MM.1S (cell line): ENCODE results near the gene ARL6IP5.

Experiments used
- DNase-seq: peaks from one replicate; pipeline ENCODE4 v3.0.0-alpha.2; 2015
- H2AFZ ChIP-seq: fragments of 300-600 bp; sonication (generic); 2 replicates; pipeline ENCODE4 v1.6.0; 2016; ENCODE audit warnings: antibody characterized with exemption, low read length
- H3F3A ChIP-seq: fragments of 300-600 bp; sonication (generic); 2 replicates; pipeline ENCODE4 v1.6.1; 2016; ENCODE audit warnings: mild to moderate bottlenecking, antibody characterized with exemption, low read length, moderate library complexity, mixed read lengths; ENCODE audit not compliant: insufficient read depth
- H3K27ac ChIP-seq: fragments of 300-600 bp; sonication (generic); 2 replicates; pipeline ENCODE4 v1.5.1; 2016; ENCODE audit warnings: mild to moderate bottlenecking, low read length
- H3K27me3 ChIP-seq: fragments of 300-600 bp; sonication (generic); replicated peaks from 2 replicates; pipeline ENCODE4 v1.6.0; 2016; ENCODE audit warnings: low read length; ENCODE audit not compliant: insufficient read depth
- H3K36me3 ChIP-seq: fragments of 300-600 bp; sonication (generic); replicated peaks from 2 replicates; pipeline ENCODE4 v1.6.1; 2016; ENCODE audit warnings: mild to moderate bottlenecking, low read length, mixed read lengths; ENCODE audit not compliant: insufficient read depth
- H3K4me1 ChIP-seq: fragments of 300-600 bp; sonication (generic); 2 replicates; pipeline ENCODE4 v1.6.1; 2016; ENCODE audit warnings: low read length, mixed read lengths
- H3K4me2 ChIP-seq: fragments of 300-600 bp; sonication (generic); 2 replicates; pipeline ENCODE4 v1.6.0; 2016; ENCODE audit warnings: low read depth, low read length
- H3K4me3 ChIP-seq: fragments of 300-600 bp; sonication (generic); 2 replicates; pipeline ENCODE4 v1.5.1; 2016; ENCODE audit warnings: low read length, mixed read lengths
- H3K79me2 ChIP-seq: fragments of 300-600 bp; sonication (generic); 2 replicates; pipeline ENCODE4 v1.6.1; 2016; ENCODE audit warnings: mixed run types, low read length, mixed read lengths
- H3K9ac ChIP-seq: fragments of 300-600 bp; sonication (generic); 2 replicates; pipeline ENCODE4 v1.6.1; 2016; ENCODE audit warnings: low read length, mixed read lengths
- H3K9me2 ChIP-seq: fragments of 300-600 bp; sonication (generic); replicated peaks from 2 replicates; pipeline ENCODE4 v1.6.1; 2016; ENCODE audit warnings: mild to moderate bottlenecking, low read length, mixed read lengths; ENCODE audit not compliant: insufficient read depth
- H3K9me3 ChIP-seq: fragments of 300-600 bp; sonication (generic); replicated peaks from 2 replicates; pipeline ENCODE4 v1.6.1; 2016; ENCODE audit warnings: mild to moderate bottlenecking, low read length, mixed read lengths; ENCODE audit not compliant: insufficient read depth
- H4K20me1 ChIP-seq: fragments of 300-600 bp; sonication (generic); 2 replicates; pipeline ENCODE4 v1.6.1; 2016; ENCODE audit warnings: mild to moderate bottlenecking, low read length, moderate library complexity, mixed read lengths; ENCODE audit not compliant: insufficient read depth
- EZH2 ChIP-seq: fragments of 300-600 bp; sonication (generic); optimal IDR thresholded peaks from 2 replicates; pipeline ENCODE3; 2017; ENCODE audit warnings: low read depth, mild to moderate bottlenecking, antibody characterized with exemption, low read length, mixed read lengths
- EZH2phosphoT487 ChIP-seq: fragments of 300-600 bp; sonication (generic); IDR thresholded peaks from 2 replicates; pipeline ENCODE4 v1.6.1; 2018; ENCODE audit warnings: antibody characterized with exemption, low read length
- TF ChIP-seq, protein P1 (sequence below): fragments of 300-600 bp; sonication (generic); IDR thresholded peaks from 2 replicates; pipeline ENCODE4 v1.5.1; 2016; ENCODE audit warnings: antibody characterized with exemption, low read length, mixed read lengths

ARL6IP5 gene

DNA sequence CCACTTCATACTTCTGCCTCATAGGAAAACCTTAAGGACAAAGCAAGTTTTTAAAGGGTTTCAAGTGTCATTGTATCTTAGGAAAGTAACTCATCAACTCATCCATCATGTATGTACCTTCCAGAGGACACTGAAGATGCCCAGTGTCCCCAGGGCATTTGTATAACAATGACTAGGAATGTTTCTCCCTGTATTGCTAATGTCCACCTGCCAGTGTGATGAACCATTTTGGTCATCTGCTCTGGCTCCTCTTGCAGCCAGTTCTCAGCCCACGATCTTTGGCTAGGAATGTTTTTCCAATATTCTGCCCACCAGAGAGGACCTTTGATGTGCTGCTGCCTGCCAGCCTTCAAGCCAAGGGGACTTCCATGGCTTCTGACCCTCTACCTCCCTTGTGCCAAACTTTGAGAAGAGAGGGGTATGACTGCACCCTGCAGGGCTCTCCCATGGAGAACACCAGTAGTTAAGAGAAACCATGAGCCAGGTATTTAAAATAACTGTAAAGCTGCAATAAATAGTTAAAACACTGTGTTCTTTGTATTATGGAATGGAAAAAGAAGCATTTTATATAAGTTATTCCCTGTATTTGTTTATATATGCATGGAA lies 26.3 kb downstream of the ARL6IP5 start:
- H3K27ac ChIP-seq, result no peak overlapping the region
- no peak for DNase-seq
- TF ChIP-seq, protein P1, sequence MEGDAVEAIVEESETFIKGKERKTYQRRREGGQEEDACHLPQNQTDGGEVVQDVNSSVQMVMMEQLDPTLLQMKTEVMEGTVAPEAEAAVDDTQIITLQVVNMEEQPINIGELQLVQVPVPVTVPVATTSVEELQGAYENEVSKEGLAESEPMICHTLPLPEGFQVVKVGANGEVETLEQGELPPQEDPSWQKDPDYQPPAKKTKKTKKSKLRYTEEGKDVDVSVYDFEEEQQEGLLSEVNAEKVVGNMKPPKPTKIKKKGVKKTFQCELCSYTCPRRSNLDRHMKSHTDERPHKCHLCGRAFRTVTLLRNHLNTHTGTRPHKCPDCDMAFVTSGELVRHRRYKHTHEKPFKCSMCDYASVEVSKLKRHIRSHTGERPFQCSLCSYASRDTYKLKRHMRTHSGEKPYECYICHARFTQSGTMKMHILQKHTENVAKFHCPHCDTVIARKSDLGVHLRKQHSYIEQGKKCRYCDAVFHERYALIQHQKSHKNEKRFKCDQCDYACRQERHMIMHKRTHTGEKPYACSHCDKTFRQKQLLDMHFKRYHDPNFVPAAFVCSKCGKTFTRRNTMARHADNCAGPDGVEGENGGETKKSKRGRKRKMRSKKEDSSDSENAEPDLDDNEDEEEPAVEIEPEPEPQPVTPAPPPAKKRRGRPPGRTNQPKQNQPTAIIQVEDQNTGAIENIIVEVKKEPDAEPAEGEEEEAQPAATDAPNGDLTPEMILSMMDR, result no peak
- TF ChIP-seq EZH2phosphoT487 (no peak), EZH2 (no peak)
- peaks cover 4% of the 10 kb centered on the region for H3K79me2 ChIP-seq
- no peaks in the 10 kb centered on the region for H3K27me3 ChIP-seq
- H3K9me2 ChIP-seq, result no peaks in the 10 kb centered on the region
- no peaks in the 10 kb centered on the region for H3K9me3 ChIP-seq
- no peak overlapping the region for H3K4me3 ChIP-seq
- no peaks in the 10 kb centered on the region for H3K36me3 ChIP-seq
- H3K4me1 ChIP-seq, result peaks cover 18% of the 10 kb centered on the region
- H3K9ac ChIP-seq, result no peak overlapping the region
- no peak overlapping the region for H3K4me2 ChIP-seq
- H3F3A ChIP-seq, result 0 out of 2 replicates have a peak, but pooled peaks cover 4% of the 10 kb centered on the region
- H4K20me1 ChIP-seq, result no peaks in the 10 kb centered on the region
- H2AFZ ChIP-seq, result no peak overlapping the region

DNA sequence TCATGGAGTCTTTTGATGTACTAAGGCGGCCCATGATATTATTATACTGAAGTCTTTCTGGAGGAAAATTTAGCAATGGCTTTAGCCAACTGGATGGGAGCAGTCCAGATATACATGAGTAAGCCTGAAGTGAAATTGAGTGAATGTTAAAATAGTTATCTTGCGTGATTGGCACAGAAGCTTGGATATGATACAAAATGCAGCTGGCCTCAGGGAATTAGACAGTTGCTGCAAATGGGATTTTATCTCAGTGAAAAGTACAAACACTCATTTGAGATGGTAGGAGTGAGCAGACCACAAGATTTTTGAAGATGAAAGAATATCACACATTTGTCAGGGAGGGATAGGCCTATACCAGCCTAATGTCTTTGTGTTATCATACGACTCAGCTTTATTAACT lies 28.8 kb downstream of the ARL6IP5 start:
- Histone ChIP-seq H3K4me3 (no peak overlapping the region), H3K36me3 (no peaks in the 10 kb centered on the region), H3F3A (0 out of 2 replicates have a peak, but pooled peaks cover 5% of the 10 kb centered on the region), H3K27me3 (no peaks in the 10 kb centered on the region), H4K20me1 (no peaks in the 10 kb centered on the region), H3K27ac (no peak overlapping the region), H3K4me1 (peaks cover 25% of the 10 kb centered on the region), H3K9me3 (no peaks in the 10 kb centered on the region), H3K4me2 (no peak overlapping the region), H3K79me2 (no peaks in the 10 kb centered on the region), H3K9me2 (no peaks in the 10 kb centered on the region), H3K9ac (no peak overlapping the region), H2AFZ (no peak overlapping the region)
- DNase-seq, result no peak
- TF ChIP-seq EZH2 (no peak), EZH2phosphoT487 (no peak)
- TF ChIP-seq, protein P1, result no peak

DNA sequence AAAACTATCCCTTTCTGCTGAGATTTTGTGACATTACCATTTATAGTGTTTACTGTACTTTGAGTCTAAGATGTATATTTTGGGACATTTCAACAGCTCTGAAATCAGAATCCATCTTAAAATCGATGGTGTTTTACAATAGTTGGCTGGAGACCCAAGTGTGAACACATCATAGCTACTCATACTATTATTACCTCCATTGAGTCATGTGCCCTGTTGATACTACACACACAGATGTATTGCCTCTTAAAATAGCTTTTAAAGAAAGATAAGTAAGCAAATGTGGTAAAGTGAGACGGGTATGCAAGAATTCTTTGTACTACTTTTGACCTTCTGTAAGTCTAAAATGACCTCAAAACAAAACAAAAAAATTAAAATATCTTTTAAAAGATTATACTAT lies 31.0 kb downstream of the ARL6IP5 start:
- H3K27ac ChIP-seq, result peak overlapping the region; percentile 15; the same call in 1 of the 2 replicates
- H3K9me2 ChIP-seq, result no peaks in the 10 kb centered on the region
- H3K36me3 ChIP-seq, result no peaks in the 10 kb centered on the region
- DNase-seq, result peak; percentile 59
- TF ChIP-seq EZH2phosphoT487 (no peak), EZH2 (no peak)
- TF ChIP-seq, protein P1, result no peak
- no peak overlapping the region for H3K9ac ChIP-seq
- no peaks in the 10 kb centered on the region for H3K9me3 ChIP-seq
- H3K4me1 ChIP-seq, result peaks cover 25% of the 10 kb centered on the region
- peak overlapping the region; percentile 31 for H2AFZ ChIP-seq
- no peaks in the 10 kb centered on the region for H3K79me2 ChIP-seq
- 0 out of 2 replicates have a peak, but pooled peaks cover 5% of the 10 kb centered on the region for H3F3A ChIP-seq
- no peaks in the 10 kb centered on the region for H4K20me1 ChIP-seq
- H3K27me3 ChIP-seq, result no peaks in the 10 kb centered on the region
- no peak overlapping the region; the same call in 1 of the 2 replicates for H3K4me3 ChIP-seq
- peak overlapping the region; percentile 44 for H3K4me2 ChIP-seq
